Iris pigment epithelial cell (primary cell): ENCODE measurements around the gene ERVV-1.
"Not testable (repeated sequence)": the region's sequence is repeated elsewhere in the genome, so short reads cannot be mapped to it uniquely, and the experiment has no call there.

Source experiments
- DNase-seq: peaks from one replicate; pipeline ENCODE4 v3.0.0-alpha.2; 2011; ENCODE audit warnings: low read depth

The ERVV-1 gene, protein sequence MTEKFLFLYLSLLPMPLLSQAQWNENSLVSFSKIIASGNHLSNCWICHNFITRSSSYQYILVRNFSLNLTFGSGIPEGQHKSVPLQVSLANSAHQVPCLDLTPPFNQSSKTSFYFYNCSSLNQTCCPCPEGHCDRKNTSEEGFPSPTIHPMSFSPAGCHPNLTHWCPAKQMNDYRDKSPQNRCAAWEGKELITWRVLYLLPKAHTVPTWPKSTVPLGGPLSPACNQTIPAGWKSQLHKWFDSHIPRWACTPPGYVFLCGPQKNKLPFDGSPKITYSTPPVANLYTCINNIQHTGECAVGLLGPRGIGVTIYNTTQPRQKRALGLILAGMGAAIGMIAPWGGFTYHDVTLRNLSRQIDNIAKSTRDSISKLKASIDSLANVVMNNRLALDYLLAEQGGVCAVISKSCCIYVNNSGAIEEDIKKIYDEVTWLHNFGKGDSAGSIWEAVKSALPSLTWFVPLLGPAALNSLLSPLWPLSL

DNA sequence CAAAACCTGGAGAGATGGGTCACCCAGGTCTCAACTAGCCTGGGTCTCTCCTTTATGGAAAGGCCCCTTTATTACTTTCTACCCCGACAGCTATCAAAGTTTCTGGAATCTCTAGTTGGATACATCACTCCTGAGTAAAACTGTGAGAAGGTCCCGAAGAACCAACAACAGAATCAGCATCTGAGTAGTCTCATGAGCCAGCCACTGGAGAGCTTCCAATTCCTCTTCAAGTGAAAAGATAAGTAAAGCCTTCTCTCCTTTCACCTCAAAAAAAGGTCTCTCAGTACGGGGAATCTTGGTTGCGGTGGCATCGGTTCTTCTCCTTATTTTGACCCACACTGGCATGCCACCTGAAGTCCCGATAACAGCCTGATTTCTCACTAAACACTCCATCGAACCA lies at the start of gene ERVV-1:
ERVV-1 (plus strand) TSS at position 301 of the 400 bp plus-strand sequence. CDS start 170 bp downstream, outside the sequence.
- DNase-seq, result no peak

DNA sequence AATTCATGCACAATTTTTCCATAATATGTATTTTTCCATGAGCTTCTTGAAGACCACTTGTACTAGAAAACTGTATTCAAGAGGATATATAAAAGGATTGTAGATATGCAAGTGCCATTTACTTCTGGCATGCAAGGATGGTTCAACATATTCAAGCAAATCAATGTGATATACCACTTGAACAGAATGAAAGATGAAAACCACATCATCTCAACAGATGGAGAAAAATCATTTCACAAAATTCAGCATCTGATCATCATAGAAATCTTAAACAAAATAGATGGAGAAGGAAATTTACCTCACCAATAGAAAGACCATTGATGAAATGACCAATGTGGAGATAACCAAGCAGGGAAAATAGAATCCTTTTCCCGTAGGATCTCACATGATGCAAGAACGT lies 45.9 kb upstream of the ERVV-1 start:
- DNase-seq, result no peak

DNA sequence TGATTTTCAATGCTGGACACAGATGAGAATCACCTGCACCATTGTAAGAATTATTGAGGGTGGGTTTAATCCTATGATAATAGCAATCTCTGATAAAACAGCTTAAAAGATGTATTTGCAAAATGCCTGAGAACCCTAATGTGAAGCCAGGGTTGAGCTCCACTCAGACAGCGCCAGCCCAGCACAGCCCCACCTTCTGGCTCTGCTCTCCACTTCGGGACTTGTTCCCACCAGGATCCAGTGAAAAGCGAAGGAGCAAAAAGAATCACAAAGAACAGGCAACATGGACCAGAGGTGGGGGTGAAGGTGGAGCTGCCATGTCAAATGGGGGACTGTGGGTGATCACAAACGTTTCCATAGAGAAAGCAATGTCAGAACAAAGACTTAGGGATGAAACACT lies 32.4 kb upstream of the ERVV-1 start:
- no peak for DNase-seq

DNA sequence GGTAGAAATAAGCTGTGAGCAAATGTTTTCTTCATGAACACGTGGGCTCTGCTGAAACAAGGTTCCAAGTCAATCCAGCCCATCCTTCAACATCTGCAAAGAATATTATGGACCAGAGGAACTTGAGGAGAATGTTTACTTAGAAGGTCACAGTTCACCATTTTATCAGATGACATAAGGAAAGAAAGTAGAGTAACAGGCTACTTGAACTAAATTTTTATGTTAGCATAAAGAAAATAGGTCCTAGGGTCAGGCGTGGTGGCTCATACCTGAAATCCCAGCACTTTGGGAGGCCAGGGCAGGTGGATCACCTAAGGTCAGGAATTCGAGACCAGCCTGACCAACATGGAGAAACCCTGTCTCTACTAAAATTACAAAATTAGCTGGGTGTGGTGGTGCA lies 30.6 kb upstream of the ERVV-1 start:
- not testable (repeated sequence) for DNase-seq

DNA sequence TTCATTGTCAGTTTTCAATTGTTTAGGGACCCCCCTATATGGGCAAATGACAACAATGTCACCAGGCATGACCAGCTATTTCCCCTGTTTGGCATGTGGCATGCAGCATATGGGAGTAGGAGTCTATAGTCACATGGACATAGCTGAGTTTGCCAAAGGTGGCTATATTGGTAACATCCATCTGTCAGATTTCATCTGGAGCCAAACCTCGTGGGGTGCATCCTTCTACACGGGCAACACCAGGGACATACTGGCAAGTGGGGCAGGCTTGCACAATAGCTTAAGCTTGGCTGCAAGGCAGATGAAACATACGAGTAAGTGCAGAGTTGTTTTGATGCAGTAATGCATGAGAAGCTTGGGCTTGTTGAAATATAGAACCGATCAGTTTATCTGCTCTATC lies 26.5 kb upstream of the ERVV-1 start:
- no peak for DNase-seq

DNA sequence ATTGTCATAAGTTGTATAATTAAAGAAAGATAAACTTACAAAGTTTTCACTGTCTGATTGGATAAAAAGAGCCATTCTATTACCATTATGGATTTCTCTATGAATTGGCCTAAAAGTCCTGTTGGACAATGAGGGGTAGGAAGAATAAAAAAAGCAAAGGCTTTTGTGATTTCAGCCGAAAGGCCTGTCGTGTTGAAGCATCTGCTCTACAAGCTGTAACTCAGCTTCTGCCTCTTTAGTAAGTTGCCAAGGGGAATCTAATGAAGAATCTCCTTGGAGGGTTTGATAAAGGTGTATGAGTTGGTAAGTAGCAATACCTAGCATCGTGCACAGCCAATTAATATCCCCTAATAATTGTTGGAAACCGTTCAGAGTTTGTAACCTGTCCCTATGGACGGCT lies 25.2 kb upstream of the ERVV-1 start:
- no peak for DNase-seq

DNA sequence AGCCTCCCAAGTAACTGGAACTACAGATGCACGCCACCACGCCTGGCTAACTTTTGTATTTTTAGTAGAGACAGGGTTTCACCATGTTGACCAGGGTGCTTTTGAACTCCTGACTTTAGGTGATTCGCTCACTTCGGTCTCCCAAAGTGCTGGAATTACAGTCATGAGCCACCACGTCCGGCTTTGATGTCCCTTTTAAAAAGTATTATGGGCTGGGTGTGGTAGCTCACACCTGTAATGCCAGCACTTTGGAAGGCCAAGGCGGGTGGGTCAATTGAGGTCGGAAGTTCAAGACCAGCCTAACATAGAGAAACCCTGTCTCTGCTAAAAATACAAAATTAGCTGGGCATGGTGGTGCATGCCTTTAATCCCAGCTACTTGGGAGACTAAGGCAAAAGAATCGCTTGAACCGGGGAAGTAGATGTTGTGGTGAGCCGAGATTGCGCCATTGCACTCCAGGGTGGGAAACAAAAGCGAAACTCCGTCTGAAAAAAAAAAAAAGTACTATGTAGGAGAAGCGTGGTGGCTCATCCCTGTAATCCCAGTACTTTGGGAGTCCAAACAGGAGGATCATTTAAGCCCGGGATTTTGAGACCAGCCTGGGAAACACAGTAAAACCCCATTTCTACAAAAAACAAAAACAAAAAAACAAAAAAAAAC lies 22.8 kb upstream of the ERVV-1 start:
- peak; percentile 26 for DNase-seq

DNA sequence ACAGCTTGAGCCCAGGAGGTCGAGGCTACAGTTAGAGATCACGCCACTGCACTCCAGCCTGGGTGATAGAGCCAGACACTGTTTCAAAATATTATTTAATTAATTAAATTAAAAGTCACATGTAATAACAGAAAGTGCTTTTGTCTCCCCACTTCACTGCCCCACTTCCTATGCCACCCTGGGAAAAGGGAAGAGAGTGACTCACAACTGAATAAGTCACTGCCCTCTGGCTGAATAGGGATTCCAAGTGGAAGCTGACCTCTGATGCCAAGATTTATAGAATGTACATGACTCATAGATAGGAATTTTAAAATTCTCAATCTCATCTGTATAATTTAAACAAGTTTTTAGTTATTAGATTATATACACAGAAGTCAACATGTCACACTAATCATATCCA lies 22.2 kb upstream of the ERVV-1 start:
- DNase-seq, result peak; percentile 51

DNA sequence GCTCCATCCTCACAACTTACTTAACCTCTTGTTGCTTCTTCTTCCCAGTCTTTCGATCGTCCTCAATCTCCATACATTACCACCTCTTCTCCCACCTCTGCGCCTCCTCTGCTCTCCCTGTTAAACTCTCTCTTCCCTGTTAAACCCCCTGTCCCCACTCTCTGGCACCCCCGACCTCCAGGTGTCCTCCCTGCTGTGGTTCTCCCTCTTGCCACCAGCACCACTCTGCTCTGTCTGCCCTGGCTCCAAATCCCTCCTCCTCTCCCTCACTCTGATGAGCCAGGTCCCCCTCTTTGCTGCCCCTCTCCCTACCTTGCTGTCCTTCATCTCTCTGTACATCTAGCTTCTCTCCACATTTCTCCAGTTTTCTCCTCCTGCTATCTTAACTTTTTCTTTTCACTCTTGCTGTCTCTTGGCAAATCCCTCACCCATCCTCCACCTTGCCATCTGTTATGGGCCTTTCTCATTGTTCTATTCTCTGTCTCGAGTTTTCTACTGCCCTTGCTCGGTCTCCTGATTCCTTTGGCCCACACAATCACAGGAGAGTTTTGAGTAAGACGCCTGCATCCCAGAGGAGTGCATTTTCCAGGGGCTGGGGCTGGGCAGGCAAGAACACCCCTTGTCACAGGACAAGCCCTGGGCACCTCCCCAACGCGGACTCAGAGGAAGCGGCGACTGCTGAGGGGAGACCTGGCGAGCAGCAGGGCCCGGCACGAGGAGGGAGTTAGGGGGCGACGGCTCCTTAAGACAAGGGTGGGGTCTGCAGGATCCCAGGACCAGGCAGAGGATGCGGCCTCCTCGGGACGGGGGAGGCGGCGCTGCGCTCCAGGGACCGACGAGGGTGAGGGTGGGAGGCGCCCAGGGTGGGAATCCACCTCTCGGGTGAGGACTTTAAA lies 21.4 kb upstream of the ERVV-1 start:
- peak; percentile 4 for DNase-seq

DNA sequence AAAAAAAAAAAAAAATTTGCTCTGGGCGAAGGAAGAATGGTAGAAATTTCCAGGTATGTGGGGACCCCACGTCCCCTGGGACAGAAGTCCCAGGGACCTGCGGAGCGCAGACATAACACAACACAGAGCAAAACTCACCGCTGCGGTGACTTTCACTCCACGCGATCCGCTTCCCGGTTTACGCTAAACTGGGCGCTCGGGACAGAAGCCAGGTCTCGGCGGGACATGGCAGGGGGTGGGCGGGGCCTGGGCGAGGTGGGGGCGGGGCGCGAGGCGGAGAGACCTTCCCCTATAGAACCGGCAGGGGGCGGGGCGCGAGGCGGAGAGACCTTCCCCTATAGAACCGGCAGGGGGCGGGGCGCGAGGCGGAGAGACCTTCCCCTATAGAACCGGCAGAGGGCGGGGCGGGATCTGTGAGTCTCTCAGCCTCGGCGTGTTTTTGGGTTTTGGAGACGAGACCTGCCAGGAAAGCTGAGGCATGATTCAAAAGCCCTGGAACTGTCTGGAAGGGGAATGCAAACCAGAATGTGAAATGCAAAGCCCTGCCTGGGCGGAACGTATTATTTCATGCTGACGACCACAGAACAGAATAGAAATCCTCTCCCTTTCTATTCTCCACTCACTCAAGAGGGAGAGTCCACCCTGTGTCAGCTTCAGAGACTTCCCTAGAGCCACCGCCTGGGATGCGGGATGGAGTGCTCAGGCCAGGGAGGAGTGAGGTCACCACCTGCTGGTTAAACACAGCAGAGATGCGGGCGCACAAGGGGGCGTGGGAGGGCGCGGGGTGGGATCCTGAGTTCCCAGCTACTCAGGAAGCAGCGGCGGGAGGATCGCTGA lies 20.2 kb upstream of the ERVV-1 start:
- DNase-seq, result peak; percentile 79

DNA sequence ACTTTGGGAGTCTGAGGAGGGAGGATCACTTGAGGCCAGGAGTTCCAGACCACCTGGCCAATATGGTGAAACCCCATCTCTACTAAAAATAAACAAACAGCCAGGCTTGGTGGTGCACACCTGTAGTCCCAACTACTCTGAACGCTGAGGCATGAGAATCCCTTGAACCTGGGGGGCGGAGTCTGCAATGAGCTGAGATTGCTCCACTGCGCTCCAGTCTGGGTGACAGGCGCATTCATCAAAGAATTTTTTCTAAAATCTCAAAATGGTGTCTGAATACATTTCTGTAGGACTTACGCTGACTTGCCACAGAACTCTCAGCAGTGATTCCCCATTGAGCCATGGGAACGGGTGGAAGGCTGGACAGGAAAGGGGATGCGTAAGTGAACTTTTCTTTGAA lies 18.0 kb upstream of the ERVV-1 start:
- DNase-seq, result no peak

DNA sequence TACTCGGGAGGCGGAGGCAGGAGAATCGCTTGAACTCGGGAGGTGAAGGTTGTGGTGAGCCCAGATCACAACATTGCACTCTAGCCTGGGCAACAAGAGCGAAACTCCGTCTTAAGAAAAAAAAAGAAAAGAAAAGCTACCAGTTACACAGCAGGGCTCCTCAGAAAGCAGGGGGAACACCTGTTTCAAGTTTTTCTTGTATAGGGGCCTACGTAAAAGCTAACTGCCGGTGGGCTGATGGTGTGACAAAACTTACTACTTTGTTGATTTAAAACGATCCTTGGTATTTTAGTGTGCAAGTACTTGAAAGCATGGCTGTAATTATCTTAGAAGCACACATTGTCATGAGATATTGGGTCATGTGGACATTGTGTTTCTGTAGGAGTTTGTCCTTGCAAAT lies 15.7 kb upstream of the ERVV-1 start:
- no peak for DNase-seq

DNA sequence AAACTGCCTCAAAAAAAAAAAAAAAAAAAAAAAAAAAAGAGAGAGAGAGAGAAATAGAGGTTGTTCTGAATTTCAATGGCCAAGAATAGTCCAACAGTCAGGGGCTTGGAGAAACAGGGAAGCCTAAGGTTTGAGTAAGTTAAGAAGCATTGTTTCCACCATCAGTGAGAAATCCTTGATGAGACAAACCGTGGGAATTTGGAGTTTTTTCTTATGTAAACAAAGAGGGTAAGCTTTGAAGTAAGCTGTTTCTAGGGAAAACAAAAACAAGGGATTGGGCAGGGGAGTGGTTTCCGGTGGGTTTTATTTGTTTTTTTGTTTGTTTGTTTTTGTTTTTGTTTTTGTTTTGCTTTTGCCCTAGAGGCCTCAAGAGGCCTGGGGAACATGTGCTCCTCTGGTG lies 11.2 kb upstream of the ERVV-1 start:
- peak; percentile 10 for DNase-seq

DNA sequence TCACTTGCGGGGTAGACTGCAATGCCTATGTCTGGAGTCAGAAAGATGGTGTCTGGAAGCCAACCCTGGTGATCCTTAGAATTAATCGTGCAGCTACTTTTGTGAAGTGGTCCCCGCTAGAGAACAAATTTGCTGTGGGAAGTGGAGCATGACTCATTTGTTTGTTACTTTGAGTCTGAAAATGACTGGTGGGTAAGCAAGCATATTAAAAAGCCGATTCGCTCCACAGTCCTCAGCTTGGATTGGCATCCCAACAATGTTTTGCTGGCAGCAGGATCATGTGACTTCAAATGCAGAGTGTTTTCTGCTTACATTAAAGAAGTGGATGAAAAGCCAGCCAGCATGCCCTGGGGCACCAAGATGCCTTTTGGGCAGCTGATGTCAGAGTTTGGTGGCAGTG lies 9.5 kb upstream of the ERVV-1 start:
- no peak for DNase-seq

DNA sequence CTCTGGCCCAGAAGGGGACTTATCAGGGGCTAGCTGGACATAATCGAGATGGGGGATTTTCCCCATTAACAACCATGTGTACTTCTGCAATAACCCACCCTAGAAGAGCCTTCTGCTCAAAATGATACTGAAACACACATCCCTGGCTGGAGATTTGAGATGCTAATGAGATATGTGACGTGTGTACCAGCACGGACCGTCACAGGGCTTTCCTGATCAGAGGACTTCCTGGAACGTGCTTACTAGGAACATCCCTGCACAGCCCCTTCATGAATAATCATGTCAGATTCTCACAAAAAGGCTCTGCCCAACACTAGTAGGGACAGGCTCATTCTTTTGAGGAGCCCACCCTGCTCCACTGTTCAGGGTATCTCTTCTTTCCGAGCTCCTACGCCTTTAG lies 6.5 kb upstream of the ERVV-1 start:
- DNase-seq, result no peak

DNA sequence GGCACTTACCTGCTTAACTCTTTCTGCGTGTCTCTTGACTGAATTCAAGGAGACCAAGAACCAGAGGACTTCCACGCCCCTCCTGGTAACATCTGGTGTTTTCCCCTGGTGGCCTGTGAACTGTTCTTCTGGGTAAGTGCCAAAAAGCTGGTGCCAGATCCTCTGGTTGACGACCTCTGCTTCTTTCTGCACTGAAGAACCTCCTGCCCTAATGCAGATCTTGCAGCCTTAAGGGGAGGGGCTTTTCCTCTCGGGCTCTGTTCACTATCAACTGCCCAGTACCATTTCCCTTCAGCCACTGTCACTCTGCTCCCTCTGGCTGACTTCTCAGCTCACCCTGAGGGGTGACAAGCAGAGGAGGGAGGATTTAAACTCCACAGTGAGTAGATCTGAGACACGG lies 6.1 kb upstream of the ERVV-1 start:
- DNase-seq, result no peak

DNA sequence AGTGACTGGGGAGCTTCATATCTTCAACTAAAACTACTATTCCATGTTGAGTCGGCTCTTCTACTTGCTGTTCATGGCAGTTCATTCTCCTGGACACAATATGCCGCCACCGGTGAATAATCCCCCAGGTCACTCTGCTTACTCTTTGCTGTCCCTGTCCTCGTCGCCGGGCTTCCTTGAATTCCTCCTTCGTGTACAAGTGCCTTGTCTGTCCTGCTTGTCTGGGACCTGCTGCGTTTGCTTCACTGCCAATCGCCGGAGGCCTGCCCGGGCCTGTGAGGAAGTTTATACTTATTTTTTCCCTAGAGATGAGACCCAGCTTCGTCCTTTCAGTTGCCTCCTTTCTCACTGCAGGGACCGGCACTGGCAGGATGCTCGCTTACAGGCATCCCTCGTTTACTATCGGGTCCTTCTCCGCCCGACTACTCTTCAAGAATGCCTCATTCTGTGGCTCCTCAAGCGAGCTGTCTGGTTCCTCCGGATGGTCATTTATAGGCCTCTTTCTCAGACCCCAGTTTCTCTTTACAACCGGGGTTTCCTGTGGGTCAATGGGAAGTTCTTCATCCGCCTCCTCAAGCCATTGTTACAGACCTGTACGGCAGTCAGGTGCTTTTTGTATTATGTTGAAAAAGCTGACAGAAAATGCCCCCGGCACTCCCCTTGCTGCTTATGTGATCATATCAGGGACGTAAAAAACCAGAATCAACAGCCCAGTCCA lies 5.5 kb upstream of the ERVV-1 start:
- DNase-seq, result no peak

DNA sequence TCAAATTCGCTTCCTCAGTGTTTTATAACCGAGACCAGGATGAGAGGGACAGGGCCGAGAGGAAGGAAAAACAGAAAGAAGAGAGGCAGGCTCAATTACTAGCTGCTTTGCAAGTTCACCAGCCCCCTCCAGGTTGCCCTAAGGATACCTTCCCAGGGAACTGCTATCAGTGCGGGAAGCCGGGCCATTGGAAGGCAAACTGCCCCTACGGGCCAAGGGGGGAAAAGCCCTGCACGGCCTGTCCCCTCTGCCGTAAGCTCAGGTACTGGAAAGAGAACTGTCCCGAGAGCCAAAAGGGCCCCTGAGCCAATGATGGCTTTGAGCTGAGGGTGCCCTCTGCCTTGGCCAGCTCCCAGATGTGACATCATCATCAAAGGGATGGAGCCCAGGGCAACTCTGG lies 3.2 kb upstream of the ERVV-1 start:
- DNase-seq, result no peak

DNA sequence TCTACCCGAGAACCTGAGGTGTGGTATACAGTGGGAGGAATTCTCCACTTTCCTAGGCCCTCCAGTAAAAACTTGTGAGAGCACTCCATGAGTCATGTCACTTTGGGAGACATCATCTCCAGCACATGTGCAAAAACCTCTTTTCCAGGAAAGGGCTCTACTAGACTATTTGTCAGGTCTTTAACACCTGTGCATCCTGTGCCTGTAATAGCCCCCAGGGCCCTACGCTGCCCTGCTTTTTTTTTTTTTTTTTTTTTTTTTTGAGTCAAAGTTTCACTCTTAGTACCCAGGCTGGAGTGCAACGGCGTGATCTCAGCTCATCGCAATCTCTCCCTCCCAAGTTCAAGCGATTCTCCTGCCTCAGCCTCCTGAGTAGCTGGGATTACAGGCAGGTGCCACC lies 1.7 kb upstream of the ERVV-1 start:
- DNase-seq, result no peak

DNA sequence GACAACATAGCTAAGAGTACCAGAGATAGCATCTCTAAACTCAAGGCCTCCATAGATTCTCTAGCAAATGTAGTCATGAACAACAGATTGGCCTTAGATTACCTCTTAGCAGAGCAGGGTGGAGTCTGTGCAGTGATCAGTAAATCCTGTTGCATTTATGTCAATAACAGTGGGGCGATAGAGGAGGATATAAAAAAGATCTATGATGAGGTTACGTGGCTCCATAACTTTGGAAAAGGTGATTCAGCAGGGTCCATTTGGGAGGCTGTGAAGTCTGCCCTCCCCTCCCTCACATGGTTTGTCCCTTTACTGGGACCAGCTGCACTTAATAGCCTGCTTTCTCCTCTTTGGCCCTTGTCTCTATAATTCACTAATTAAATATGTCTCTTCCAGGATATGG lies 1.4 kb downstream of the ERVV-1 start:
- DNase-seq, result no peak

DNA sequence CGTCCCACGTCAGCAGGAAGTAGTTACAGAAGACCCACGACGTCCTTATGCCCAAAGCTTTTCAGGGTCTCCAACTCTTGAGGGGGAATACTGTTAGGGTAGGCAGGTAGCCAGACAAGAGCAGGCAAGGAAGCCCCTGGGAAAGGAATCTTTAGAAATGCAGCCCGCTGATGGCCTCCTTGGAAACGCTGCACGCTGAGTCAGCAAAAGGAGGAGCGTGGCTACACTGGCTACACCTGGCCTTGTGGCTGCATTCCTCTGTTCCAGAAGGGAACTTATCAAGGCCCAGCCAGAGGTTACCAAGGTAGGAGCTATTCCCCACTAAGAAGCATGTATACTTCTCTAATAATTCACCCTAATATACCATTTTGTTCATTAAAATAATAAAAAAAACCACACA lies 2.0 kb downstream of the ERVV-1 start:
- no peak for DNase-seq
